ENCODE measurements around the gene ALPP.
"Not testable (repeated sequence)": the region's sequence is repeated elsewhere in the genome, so short reads cannot be mapped to it uniquely, and the experiment has no call there.

The ALPP gene

GRCh38 chr2:232378735-232379151 lies at the start of gene ALPP:
Gene ALPP (plus strand): TSS chr2:232378751. CDS start chr2:232378803, 52 bp downstream.
- H3K9me3 Mint-ChIP-seq, H3K27ac Mint-ChIP-seq, H3K36me3 Mint-ChIP-seq, H3K4me3 Mint-ChIP-seq, H3K4me1 Mint-ChIP-seq, CTCF ChIA-PET, DNase-seq: not testable (repeated sequence)
- peaks cover 40% of the 10 kb centered on the region for H3K27me3 Mint-ChIP-seq

GRCh38 chr2:232329716-232330067 lies 48.9 kb upstream of the ALPP start:
- H3K4me1 Mint-ChIP-seq, result peaks cover 4% of the 10 kb centered on the region
- H3K4me3 Mint-ChIP-seq, result no peak overlapping the region
- CTCF ChIA-PET, result no interaction called here
- H3K27ac Mint-ChIP-seq, result no peak overlapping the region
- no peaks in the 10 kb centered on the region for H3K9me3 Mint-ChIP-seq
- H3K36me3 Mint-ChIP-seq, result no peaks in the 10 kb centered on the region
- DNase-seq, result peak; percentile 8
- no peaks in the 10 kb centered on the region for H3K27me3 Mint-ChIP-seq

- CTCF ChIA-PET, result no interaction called here
Observed at GRCh38 chr2:232330068-232330999, 48.2 kb upstream of the ALPP start.

GRCh38 chr2:232331061-232331460 lies 47.5 kb upstream of the ALPP start:
- CTCF ChIA-PET, H3K27ac Mint-ChIP-seq, H3K4me1 Mint-ChIP-seq, H3K27me3 Mint-ChIP-seq, H3K36me3 Mint-ChIP-seq, H3K4me3 Mint-ChIP-seq, H3K9me3 Mint-ChIP-seq: not testable (repeated sequence)
- peak; percentile 7 for DNase-seq

More at GRCh38 chr2:232330068-232330999, 48.2 kb upstream of the ALPP start:
- peak; percentile 16 for DNase-seq
- Mint-ChIP-seq H3K27me3 (no peaks in the 10 kb centered on the region), H3K27ac (no peak overlapping the region), H3K4me1 (peaks cover 4% of the 10 kb centered on the region), H3K4me3 (no peak overlapping the region), H3K36me3 (no peaks in the 10 kb centered on the region), H3K9me3 (no peaks in the 10 kb centered on the region)

GRCh38 chr2:232331641-232332040 lies 46.9 kb upstream of the ALPP start:
- H3K4me1 Mint-ChIP-seq, H3K27me3 Mint-ChIP-seq, H3K27ac Mint-ChIP-seq, H3K9me3 Mint-ChIP-seq, H3K4me3 Mint-ChIP-seq, H3K36me3 Mint-ChIP-seq, CTCF ChIA-PET: not testable (repeated sequence)
- DNase-seq, result peak; percentile 6

- DNase-seq, result peak; percentile 11
- H3K4me3 Mint-ChIP-seq, H3K27me3 Mint-ChIP-seq, H3K27ac Mint-ChIP-seq, H3K36me3 Mint-ChIP-seq, H3K4me1 Mint-ChIP-seq, H3K9me3 Mint-ChIP-seq: not testable (repeated sequence)
- CTCF ChIA-PET, result interaction anchor here (5.3 kb wide), 1 partner anchor 32 kb away, joined by 41 read pairs; no protein-coding TSS in a partner anchor
Observed at GRCh38 chr2:232332244-232332939, 46.2 kb upstream of the ALPP start.

GRCh38 chr2:232332940-232333259 lies 45.7 kb upstream of the ALPP start:
- no peaks in the 10 kb centered on the region for H3K9me3 Mint-ChIP-seq
- no peaks in the 10 kb centered on the region for H3K36me3 Mint-ChIP-seq
- no peaks in the 10 kb centered on the region for H3K27me3 Mint-ChIP-seq
- CTCF ChIA-PET, result interaction anchor here (2.1 to 5.3 kb wide), 2 partner anchors 32 to 104 kb away, joined by 5 to 41 read pairs; no protein-coding TSS in a partner anchor
- no peak overlapping the region for H3K27ac Mint-ChIP-seq
- no peak overlapping the region for H3K4me3 Mint-ChIP-seq
- no peaks in the 10 kb centered on the region for H3K4me1 Mint-ChIP-seq
- DNase-seq, result no peak

- H3K4me1 Mint-ChIP-seq, result no peaks in the 10 kb centered on the region
- no peak overlapping the region for H3K4me3 Mint-ChIP-seq
- CTCF ChIA-PET, result interaction anchor here (1.1 to 5.3 kb wide), 3 partner anchors 31 to 105 kb away, joined by 4 to 41 read pairs (median 5); no protein-coding TSS in a partner anchor
- no peaks in the 10 kb centered on the region for H3K36me3 Mint-ChIP-seq
- H3K27ac Mint-ChIP-seq, result no peak overlapping the region
- H3K27me3 Mint-ChIP-seq, result no peaks in the 10 kb centered on the region
- no peaks in the 10 kb centered on the region for H3K9me3 Mint-ChIP-seq
- DNase-seq, result peak; percentile 36
Observed at GRCh38 chr2:232333361-232334135, 45.0 kb upstream of the ALPP start.

- H3K4me1 Mint-ChIP-seq, H3K9me3 Mint-ChIP-seq, H3K27me3 Mint-ChIP-seq, H3K27ac Mint-ChIP-seq, H3K36me3 Mint-ChIP-seq, H3K4me3 Mint-ChIP-seq: not testable (repeated sequence)
- peak; percentile 16 for DNase-seq
- CTCF ChIA-PET, result interaction anchor here (1.1 to 5.3 kb wide), 3 partner anchors 30 to 105 kb away, joined by 4 to 41 read pairs (median 5); no protein-coding TSS in a partner anchor
Observed at GRCh38 chr2:232334136-232334884, 44.2 kb upstream of the ALPP start.

- not testable (repeated sequence) for H3K27me3 Mint-ChIP-seq, H3K27ac Mint-ChIP-seq, H3K4me3 Mint-ChIP-seq, H3K36me3 Mint-ChIP-seq, DNase-seq, H3K9me3 Mint-ChIP-seq, H3K4me1 Mint-ChIP-seq
- CTCF ChIA-PET, result interaction anchor here (1.7 to 5.3 kb wide), 5 partner anchors 30 to 187 kb away, joined by 5 to 41 read pairs (median 8); no protein-coding TSS in a partner anchor
Observed at GRCh38 chr2:232334885-232335205, 43.7 kb upstream of the ALPP start.

GRCh38 chr2:232335206-232335858 lies 43.2 kb upstream of the ALPP start:
- H3K9me3 Mint-ChIP-seq, H3K36me3 Mint-ChIP-seq, H3K27ac Mint-ChIP-seq, H3K27me3 Mint-ChIP-seq, H3K4me3 Mint-ChIP-seq, H3K4me1 Mint-ChIP-seq: not testable (repeated sequence)
- CTCF ChIA-PET, result interaction anchor here (1.0 to 5.3 kb wide), 5 partner anchors 29 to 406 kb away, joined by 3 to 41 read pairs (median 8); no protein-coding TSS in a partner anchor
- DNase-seq, result peak; percentile 15

GRCh38 chr2:232335859-232336215 lies 42.7 kb upstream of the ALPP start:
- Mint-ChIP-seq H3K9me3 (no peaks in the 10 kb centered on the region), H3K27me3 (no peaks in the 10 kb centered on the region), H3K4me1 (no peaks in the 10 kb centered on the region), H3K4me3 (no peak overlapping the region), H3K36me3 (no peaks in the 10 kb centered on the region), H3K27ac (no peak overlapping the region)
- CTCF ChIA-PET, result interaction anchor here (1.0 to 5.3 kb wide), 5 partner anchors 29 to 407 kb away, joined by 3 to 41 read pairs (median 8); no protein-coding TSS in a partner anchor
- peak; percentile 8 for DNase-seq

GRCh38 chr2:232336241-232336736 lies 42.3 kb upstream of the ALPP start:
- Mint-ChIP-seq H3K27ac (no peak overlapping the region), H3K4me1 (no peaks in the 10 kb centered on the region), H3K27me3 (no peaks in the 10 kb centered on the region), H3K4me3 (no peak overlapping the region), H3K9me3 (no peaks in the 10 kb centered on the region), H3K36me3 (no peaks in the 10 kb centered on the region)
- CTCF ChIA-PET, result interaction anchor here (0.7 to 5.3 kb wide), 7 partner anchors 28 to 412 kb away, joined by 3 to 41 read pairs (median 7); no protein-coding TSS in a partner anchor
- DNase-seq, result peak; percentile 14
